ENCODE results near the gene TRMU. TPM values are rescaled to one million over a fixed set of nuclear protein-coding genes. Genes with fewer than 3 reads are reported as not detected.

Gene TRMU
- total and polyA plus RNA-seq, 2 of the 4 experiments (the other 2 are of a cell fraction) = 19.0 to 36.4 TPM

DNA sequence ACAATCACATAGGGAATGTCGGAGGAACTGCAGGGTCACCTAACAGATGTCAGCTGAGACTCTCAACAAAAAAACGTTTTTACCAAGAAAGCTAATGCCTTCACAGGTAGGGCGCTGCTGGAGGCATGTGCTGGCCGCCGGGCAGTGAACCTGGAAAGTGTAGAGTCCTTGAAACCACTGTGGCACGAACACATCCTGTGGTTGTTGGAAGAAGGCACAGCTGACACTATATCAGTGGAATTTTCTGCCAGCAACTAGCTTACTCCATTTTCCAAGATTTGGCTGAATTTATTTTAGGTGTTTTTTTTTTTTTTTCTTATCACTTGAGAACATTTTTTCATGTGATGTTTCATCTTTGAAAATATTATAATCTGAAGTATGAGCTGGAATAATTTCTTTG, 14.2 kb downstream of the TRMU start:
- no peaks in the 10 kb centered on the region for H3K9me1 ChIP-seq (ENCODE audit: insufficient read depth, low read length)
- no peaks in the 10 kb centered on the region for H3K4me1 ChIP-seq (ENCODE audit: control insufficient read depth, insufficient read depth, low read length)
- no peak overlapping the region for H3K4ac ChIP-seq (ENCODE audit: low read depth, low read length)
- no peak overlapping the region for H3K14ac ChIP-seq (replicated peaks; ENCODE audit: low read depth, low read length)
- H4K91ac ChIP-seq (ENCODE audit: insufficient read depth, low read depth, low read length) = no peak overlapping the region
- H2AFZ ChIP-seq (replicated peaks; ENCODE audit: low read length, poor library complexity) = no peak overlapping the region
- H4K20me1 ChIP-seq (ENCODE audit: insufficient read depth, low read length) = peaks cover 26% of the 10 kb centered on the region
- in situ Hi-C loops (cut with MboI; ENCODE audit: low sequenced_read_pairs) = loop anchor here (5.0 kb wide), 1 partner anchor 48 kb away; no protein-coding TSS in a partner anchor
- H3K56ac ChIP-seq (ENCODE audit: extremely low read depth, insufficient read depth, low read length) = no peak overlapping the region
- no peak overlapping the region for H3K4me3 ChIP-seq (ENCODE audit: insufficient read depth, low read depth, low read length)
- peaks cover 88% of the 10 kb centered on the region for H3K36me3 ChIP-seq (ENCODE audit: control insufficient read depth, insufficient read depth, low read length)
- H3K23ac ChIP-seq (ENCODE audit: low read depth, low read length) = no peak overlapping the region
- no peak overlapping the region for H2AK9ac ChIP-seq (replicated peaks; ENCODE audit: low read depth, low read length, poor library complexity)
- no peak overlapping the region for H4K5ac ChIP-seq (ENCODE audit: low read depth, low read length)
- H2BK15ac ChIP-seq (ENCODE audit: low read depth, low read length) = no peak overlapping the region
- ATAC-seq (ENCODE audit: low read depth) (no peak), DNase-seq (no peak)
- no peak overlapping the region for H3K18ac ChIP-seq (ENCODE audit: low read depth, low read length)
- H2BK20ac ChIP-seq (ENCODE audit: low read depth, low read length) = no peak overlapping the region
- no peak overlapping the region for H3K9ac ChIP-seq (ENCODE audit: low read depth, low read length)
- ChIA-PET POLR2A (ENCODE audit: unreplicated experiment) (interaction anchor here (0.7 kb wide), 1 partner anchor 112 kb away, joined by 6 read pairs; no protein-coding TSS in a partner anchor), CTCF (interaction anchor here (0.6 to 0.7 kb wide), 3 partner anchors 11 to 202 kb away, joined by 3 to 6 read pairs (median 4); partner anchors contain the start of gene TRMU)
- H2AK5ac ChIP-seq (ENCODE audit: low read depth, low read length) = no peak overlapping the region
- no peak overlapping the region for H2BK120ac ChIP-seq (ENCODE audit: low read depth, low read length)
- no TSS peak for BruUV-seq (replicated peaks)
- no peak overlapping the region for H2BK5ac ChIP-seq (ENCODE audit: low read depth, low read length, poor library complexity, severe bottlenecking)
- no CpG with 5 or more reads among the region's 6 CpGs for WGBS, 2 experiments (ENCODE audit: extremely low coverage in 2 of 2, insufficient read length in 1 of 2)
- H3K4me2 ChIP-seq (ENCODE audit: low read depth, low read length) = no peak overlapping the region
- H4K8ac ChIP-seq (ENCODE audit: low read depth in 2 of 2, low read length in 2 of 2) = no peak overlapping the region
- dilution Hi-C loops (cut with HindIII; ENCODE audit: low sequenced_read_pairs, unreplicated experiment) = no loop called here
- H3K27ac ChIP-seq (ENCODE audit: insufficient read depth, low read length) = no peak overlapping the region
- no peaks in the 10 kb centered on the region for H3K9me3 ChIP-seq (ENCODE audit: control insufficient read depth, insufficient read depth, low read length)
- intact Hi-C loops (cut with micrococcal nuclease) = no loop called here
- TF ChIP-seq CHD1 (IDR thresholded peaks at IDR 0.05; ENCODE audit: low read depth, low read length) (no peak), MAZ (IDR thresholded peaks at IDR 0.05; ENCODE audit: borderline replicate concordance, low read depth, low read length) (no peak), BHLHE40 (IDR thresholded peaks at IDR 0.05; ENCODE audit: low read depth, low read length) (no peak), NFE2L2 (IDR thresholded peaks at IDR 0.05; ENCODE audit: low read depth, low read length) (no peak), FOS (IDR thresholded peaks at IDR 0.05; ENCODE audit: low read depth, low read length) (no peak), RCOR1 (IDR thresholded peaks at IDR 0.05; ENCODE audit: insufficient replicate concordance, low read length) (no peak), POLR2A (IDR thresholded peaks at IDR 0.05; ENCODE audit: low read depth, low read length) (no peak), RFX5 (IDR thresholded peaks at IDR 0.05; ENCODE audit: low read depth, low read length) (no peak), MAFK (IDR thresholded peaks at IDR 0.05; ENCODE audit: low read depth, low read length) (no peak), SMC3 (IDR thresholded peaks at IDR 0.05; ENCODE audit: low read depth, low read length) (no peak), MXI1 (IDR thresholded peaks at IDR 0.05; ENCODE audit: borderline replicate concordance, low read depth, low read length) (no peak)
- TF ChIP-seq, protein P1, sequence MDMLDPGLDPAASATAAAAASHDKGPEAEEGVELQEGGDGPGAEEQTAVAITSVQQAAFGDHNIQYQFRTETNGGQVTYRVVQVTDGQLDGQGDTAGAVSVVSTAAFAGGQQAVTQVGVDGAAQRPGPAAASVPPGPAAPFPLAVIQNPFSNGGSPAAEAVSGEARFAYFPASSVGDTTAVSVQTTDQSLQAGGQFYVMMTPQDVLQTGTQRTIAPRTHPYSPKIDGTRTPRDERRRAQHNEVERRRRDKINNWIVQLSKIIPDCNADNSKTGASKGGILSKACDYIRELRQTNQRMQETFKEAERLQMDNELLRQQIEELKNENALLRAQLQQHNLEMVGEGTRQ (IDR thresholded peaks at IDR 0.05; ENCODE audit: low read depth, low read length) = no peak
- TF ChIP-seq, protein P2, sequence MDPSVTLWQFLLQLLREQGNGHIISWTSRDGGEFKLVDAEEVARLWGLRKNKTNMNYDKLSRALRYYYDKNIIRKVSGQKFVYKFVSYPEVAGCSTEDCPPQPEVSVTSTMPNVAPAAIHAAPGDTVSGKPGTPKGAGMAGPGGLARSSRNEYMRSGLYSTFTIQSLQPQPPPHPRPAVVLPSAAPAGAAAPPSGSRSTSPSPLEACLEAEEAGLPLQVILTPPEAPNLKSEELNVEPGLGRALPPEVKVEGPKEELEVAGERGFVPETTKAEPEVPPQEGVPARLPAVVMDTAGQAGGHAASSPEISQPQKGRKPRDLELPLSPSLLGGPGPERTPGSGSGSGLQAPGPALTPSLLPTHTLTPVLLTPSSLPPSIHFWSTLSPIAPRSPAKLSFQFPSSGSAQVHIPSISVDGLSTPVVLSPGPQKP (IDR thresholded peaks at IDR 0.05; ENCODE audit: borderline replicate concordance, low read depth, low read length) = no peak
- TF ChIP-seq, protein P3, sequence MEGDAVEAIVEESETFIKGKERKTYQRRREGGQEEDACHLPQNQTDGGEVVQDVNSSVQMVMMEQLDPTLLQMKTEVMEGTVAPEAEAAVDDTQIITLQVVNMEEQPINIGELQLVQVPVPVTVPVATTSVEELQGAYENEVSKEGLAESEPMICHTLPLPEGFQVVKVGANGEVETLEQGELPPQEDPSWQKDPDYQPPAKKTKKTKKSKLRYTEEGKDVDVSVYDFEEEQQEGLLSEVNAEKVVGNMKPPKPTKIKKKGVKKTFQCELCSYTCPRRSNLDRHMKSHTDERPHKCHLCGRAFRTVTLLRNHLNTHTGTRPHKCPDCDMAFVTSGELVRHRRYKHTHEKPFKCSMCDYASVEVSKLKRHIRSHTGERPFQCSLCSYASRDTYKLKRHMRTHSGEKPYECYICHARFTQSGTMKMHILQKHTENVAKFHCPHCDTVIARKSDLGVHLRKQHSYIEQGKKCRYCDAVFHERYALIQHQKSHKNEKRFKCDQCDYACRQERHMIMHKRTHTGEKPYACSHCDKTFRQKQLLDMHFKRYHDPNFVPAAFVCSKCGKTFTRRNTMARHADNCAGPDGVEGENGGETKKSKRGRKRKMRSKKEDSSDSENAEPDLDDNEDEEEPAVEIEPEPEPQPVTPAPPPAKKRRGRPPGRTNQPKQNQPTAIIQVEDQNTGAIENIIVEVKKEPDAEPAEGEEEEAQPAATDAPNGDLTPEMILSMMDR (conservative IDR thresholded peaks at IDR 0.05; ENCODE audit: low read depth, low read length) = no peak
- H3K27me3 ChIP-seq (ENCODE audit: control insufficient read depth, insufficient read depth, low read length) = no peaks in the 10 kb centered on the region
- H3K79me1 ChIP-seq (ENCODE audit: low read depth in 1 of 2, low read length in 2 of 2) = peaks cover 9 to 20% of the 10 kb centered on the region in 2 experiments
